Fibroblast of lung (primary cell): ENCODE data around the gene CERS6. TPM values are rescaled to one million over a fixed set of nuclear protein-coding genes. Genes with fewer than 3 reads are reported as not detected.

Source experiments
- DNase-seq, 2 donors: peaks; one replicate each; pipeline versions ENCODE4 v3.0.0 to v3.0.0-alpha.2; 2010; ENCODE audit warnings: low read depth in 2 of 2
- H2AFZ ChIP-seq: 2 replicates; pipeline ENCODE4 v1.5.1; 2012; ENCODE audit warnings: low read length, control low read depth, inconsistent platforms
- H3K27ac ChIP-seq: 2 replicates; pipeline ENCODE4 v1.5.1; 2011; ENCODE audit warnings: low read length, control low read depth; ENCODE audit not compliant: insufficient read depth
- H3K27me3 ChIP-seq: 2 replicates; pipeline ENCODE4 v1.5.1; 2011; ENCODE audit warnings: mild to moderate bottlenecking, low read length; ENCODE audit not compliant: control insufficient read depth, insufficient read depth
- H3K36me3 ChIP-seq: 2 replicates; pipeline ENCODE4 v1.5.1; 2011; ENCODE audit warnings: low read length; ENCODE audit not compliant: control insufficient read depth, insufficient read depth
- H3K4me1 ChIP-seq: 2 replicates; pipeline ENCODE4 v1.5.1; 2011; ENCODE audit warnings: low read length; ENCODE audit not compliant: control insufficient read depth, insufficient read depth; ENCODE audit errors: extremely low read depth
- H3K4me2 ChIP-seq: 2 replicates; pipeline ENCODE4 v1.5.1; 2011; ENCODE audit warnings: low read length, control low read depth; ENCODE audit not compliant: insufficient read depth; ENCODE audit errors: extremely low read depth
- H3K4me3 ChIP-seq, 4 experiments: fragments of 200-600 bp in 1 of 4; sonication (generic) in 1 of 4; replicated peaks in 1 of 4; 2 replicates each; pipeline ENCODE4 v1.5.1; 2011 to 2016; ENCODE audit warnings: low read length in 4 of 4, low read depth in 3 of 4, mild to moderate bottlenecking in 3 of 4, control low read depth in 2 of 4, inconsistent platforms in 1 of 4, mixed read lengths in 1 of 4; ENCODE audit not compliant: insufficient read depth in 1 of 4; ENCODE audit errors: control extremely low read depth in 1 of 4
- H3K79me2 ChIP-seq: 2 replicates; pipeline ENCODE4 v1.5.1; 2012; ENCODE audit warnings: mild to moderate bottlenecking, low read length, inconsistent platforms; ENCODE audit not compliant: control insufficient read depth, insufficient read depth
- H3K9ac ChIP-seq: 2 replicates; pipeline ENCODE4 v1.5.1; 2011; ENCODE audit warnings: mild to moderate bottlenecking, low read length, control low read depth; ENCODE audit not compliant: insufficient read depth
- H3K9me3 ChIP-seq: 2 replicates; pipeline ENCODE4 v1.5.1; 2012; ENCODE audit warnings: low read depth, low read length; ENCODE audit not compliant: control insufficient read depth, insufficient read depth
- H4K20me1 ChIP-seq: 2 replicates; pipeline ENCODE4 v1.5.1; 2011; ENCODE audit warnings: low read length; ENCODE audit not compliant: control insufficient read depth, insufficient read depth; ENCODE audit errors: extremely low read depth
- CTCF ChIP-seq, 2 donors: IDR thresholded peaks in 1 of 2; conservative IDR thresholded peaks in 1 of 2; 1 replicate in 1 of 2; 2 replicates in 1 of 2; pipeline ENCODE4 v1.5.1; 2011 to 2012; ENCODE audit warnings: low read length in 2 of 2, control low read depth in 1 of 2, inconsistent platforms in 1 of 2, low read depth in 1 of 2, mild to moderate bottlenecking in 1 of 2
- EZH2 ChIP-seq: IDR thresholded peaks from 2 replicates; pipeline ENCODE4 v1.5.1; 2012; ENCODE audit warnings: low read length, control low read depth, mild to moderate bottlenecking; ENCODE audit errors: missing control alignments
- polyA plus RNA-seq, 2 donors: library from polyadenylated mRNA; depleted of rRNA in 1 of 2; stranded (reverse) in 1 of 2; unstranded in 1 of 2; fragments of >200 nt; gene quantifications; 2 replicates each; pipeline ENCODE4 v1.2.1, GENCODE V29; 2011 to 2012; ENCODE audit warnings: missing spikeins in 1 of 2
- total RNA-seq: library from RNA; depleted of rRNA; stranded (reverse); fragments of >200 nt; gene quantifications from 2 replicates; pipeline ENCODE4 v1.2.1, GENCODE V29; 2014

CERS6 gene
- total and polyA plus RNA-seq, 2 donors (not counting 1 experiment from before 2014, with no cell fraction given) = 7.2 to 16.5 TPM

- Histone ChIP-seq H2AFZ (no peak overlapping the region), H3K9me3 (no peaks in the 10 kb centered on the region), H3K4me2 (no peak overlapping the region), H3K27ac (no peak overlapping the region), H3K4me3 (no peak overlapping the region), H3K4me1 (peaks cover 2% of the 10 kb centered on the region), H4K20me1 (no peaks in the 10 kb centered on the region), H3K9ac (no peak overlapping the region), H3K79me2 (no peaks in the 10 kb centered on the region), H3K36me3 (no peaks in the 10 kb centered on the region), H3K27me3 (no peaks in the 10 kb centered on the region)
- DNase-seq = no peak
- TF ChIP-seq EZH2 = no peak
Observed at GRCh38 chr2:168667156-168667555, 211.1 kb downstream of the CERS6 start.

DNA sequence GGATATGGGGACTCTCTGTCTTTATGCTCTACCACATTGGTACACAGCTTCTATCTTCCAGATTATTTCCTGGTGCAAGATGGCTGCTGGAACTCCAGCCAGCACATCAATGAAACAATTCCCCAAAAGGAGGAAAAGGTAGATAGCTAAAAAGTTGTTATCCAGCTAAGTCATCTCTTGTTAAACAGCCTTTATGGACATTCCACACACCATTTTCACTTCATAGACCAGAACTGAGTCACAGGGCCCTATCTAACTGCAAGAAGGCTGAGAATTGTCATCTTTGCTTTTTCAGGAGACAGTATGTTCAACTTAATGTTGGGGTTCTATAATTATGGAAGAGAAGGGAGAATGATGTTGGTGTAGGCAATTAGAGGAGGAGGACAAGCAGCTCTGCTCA lies 213.1 kb downstream of the CERS6 start:
- Histone ChIP-seq H3K27me3 (no peaks in the 10 kb centered on the region), H3K27ac (no peak overlapping the region), H4K20me1 (no peaks in the 10 kb centered on the region), H3K4me2 (no peak overlapping the region), H3K9ac (no peak overlapping the region), H3K9me3 (no peaks in the 10 kb centered on the region), H3K4me3 (no peak overlapping the region), H3K36me3 (no peaks in the 10 kb centered on the region), H3K79me2 (no peaks in the 10 kb centered on the region), H3K4me1 (peaks cover 2% of the 10 kb centered on the region), H2AFZ (no peak overlapping the region)
- no peak for TF ChIP-seq CTCF (conservative IDR thresholded peaks at IDR 0.05 in 1 of 2, IDR thresholded peaks at IDR 0.05 in 1 of 2; ENCODE audit: low read depth in 1 of 2, low read length in 2 of 2)
- no peak for TF ChIP-seq EZH2
- peak in 1 of 2 donors; percentile 24 for DNase-seq

- no peak overlapping the region for H3K27ac ChIP-seq
- H3K4me1 ChIP-seq = peaks cover 2% of the 10 kb centered on the region
- H2AFZ ChIP-seq = no peak overlapping the region
Observed at GRCh38 chr2:168670478-168670877, 214.4 kb downstream of the CERS6 start.

More at GRCh38 chr2:168670478-168670877, 214.4 kb downstream of the CERS6 start:
- no peak for DNase-seq
- no peak for TF ChIP-seq EZH2
- no peak for TF ChIP-seq CTCF (conservative IDR thresholded peaks at IDR 0.05 in 1 of 2, IDR thresholded peaks at IDR 0.05 in 1 of 2; ENCODE audit: low read depth in 1 of 2, low read length in 2 of 2)
- Histone ChIP-seq H3K36me3 (no peaks in the 10 kb centered on the region), H3K79me2 (no peaks in the 10 kb centered on the region), H3K9ac (no peak overlapping the region), H4K20me1 (no peaks in the 10 kb centered on the region), H3K27me3 (no peaks in the 10 kb centered on the region), H3K9me3 (no peaks in the 10 kb centered on the region), H3K4me2 (no peak overlapping the region), H3K4me3 (no peak overlapping the region)
